ENCODE measurements around the gene GLI3. TPM values are rescaled to one million over a fixed set of nuclear protein-coding genes. Genes with fewer than 3 reads are reported as not detected.

GLI3 gene
- polyA plus RNA-seq, 2 of the 4 experiments (the other 2 are of a cell fraction): 0.09 TPM; not detected in 1

- Histone ChIP-seq H3K27ac (no peak overlapping the region), H3K4me2 (no peak overlapping the region), H3K9me3 (no peaks in the 10 kb centered on the region), H3K4me3 (no peak overlapping the region), H3K4me1 (no peaks in the 10 kb centered on the region)
- TF ChIP-seq CBX8 (IDR thresholded peaks at IDR 0.05): no peak
- TF ChIP-seq MAZ (IDR thresholded peaks at IDR 0.05; ENCODE audit: borderline replicate concordance, low read depth, low read length): no peak
- no peak for TF ChIP-seq NPAS2 (CRISPR knock-in tag; IDR thresholded peaks at IDR 0.05; ENCODE audit: borderline replicate concordance)
- no peak for TF ChIP-seq SMC3 (IDR thresholded peaks at IDR 0.05)
- TF ChIP-seq HES2 (IDR thresholded peaks at IDR 0.05): no peak
- TF ChIP-seq JUN (IDR thresholded peaks at IDR 0.05): no peak
- TF ChIP-seq BHLHE40 (IDR thresholded peaks at IDR 0.05; ENCODE audit: low read depth, low read length): no peak
- no peak for TF ChIP-seq ZSCAN20 (CRISPR knock-in tag; IDR thresholded peaks at IDR 0.05)
- no peak for TF ChIP-seq REST (IDR thresholded peaks at IDR 0.05)
- no peak for TF ChIP-seq ESRRA (IDR thresholded peaks at IDR 0.05; ENCODE audit: borderline replicate concordance, low read length)
- no peak for DNase-seq (ENCODE audit: low read depth in 1 of 2, low spot score in 1 of 2)
- ATAC-seq: no peak
- ChIA-PET CTCF (no interaction called here), POLR2A (no interaction called here)
- FAIRE-seq: no peak
- WGBS (ENCODE audit: missing lambda C conversion rate): 33% methylated on average over 2 of the region's 2 CpGs
Measured at GRCh38 chr7:42207420-42207819, 29.6 kb downstream of the GLI3 start.

GRCh38 chr7:42203336-42203735 lies 33.7 kb downstream of the GLI3 start:
- no peak for ATAC-seq
- CTCF ChIA-PET: no interaction called here

GRCh38 chr7:42202601-42203000 lies 34.4 kb downstream of the GLI3 start:
- POLR2A ChIA-PET: no interaction called here
- TF ChIP-seq MAZ (IDR thresholded peaks at IDR 0.05; ENCODE audit: borderline replicate concordance, low read depth, low read length) (no peak), MAFK (IDR thresholded peaks at IDR 0.05; ENCODE audit: partially characterized antibody) (no peak), CEBPB (IDR thresholded peaks at IDR 0.05) (no peak), CTCF (IDR thresholded peaks at IDR 0.05) (no peak), POLR2A (IDR thresholded peaks at IDR 0.05; ENCODE audit: low read length) (no peak), ZFP36 (IDR thresholded peaks at IDR 0.05; ENCODE audit: borderline replicate concordance, partially characterized antibody) (no peak), FOXS1 (CRISPR knock-in tag; IDR thresholded peaks at IDR 0.05) (no peak), RAD21 (conservative IDR thresholded peaks at IDR 0.05 in 1 of 2, IDR thresholded peaks at IDR 0.05 in 1 of 2) (no peak), JUN (IDR thresholded peaks at IDR 0.05) (no peak), BCL3 (IDR thresholded peaks at IDR 0.05) (no peak), HOXB5 (CRISPR knock-in tag; IDR thresholded peaks at IDR 0.05) (no peak), EP300 (IDR thresholded peaks at IDR 0.05) (no peak), GATA3 (IDR thresholded peaks at IDR 0.05; ENCODE audit: borderline replicate concordance) (no peak), HES2 (IDR thresholded peaks at IDR 0.05) (no peak), CBX8 (IDR thresholded peaks at IDR 0.05) (no peak), CHD2 (IDR thresholded peaks at IDR 0.05; ENCODE audit: low read length, partially characterized antibody) (no peak)

More at GRCh38 chr7:42203336-42203735, 33.7 kb downstream of the GLI3 start:
- no peak for DNase-seq (ENCODE audit: low read depth in 1 of 2, low spot score in 1 of 2)
- Histone ChIP-seq H3K27ac (no peak overlapping the region), H3K4me3 (no peak overlapping the region), H3K4me2 (no peak overlapping the region), H3K4me1 (no peaks in the 10 kb centered on the region), H3K9me3 (no peaks in the 10 kb centered on the region)
- no peak for FAIRE-seq
- no peak for TF ChIP-seq KDM1A (IDR thresholded peaks at IDR 0.05; ENCODE audit: low read depth)
- no peak for TF ChIP-seq PBX3 (IDR thresholded peaks at IDR 0.05)
- no peak for TF ChIP-seq RCOR1 (IDR thresholded peaks at IDR 0.05; ENCODE audit: low read depth, low read length)
- TF ChIP-seq HDAC2 (IDR thresholded peaks at IDR 0.05): no peak
- no peak for TF ChIP-seq CBX8 (IDR thresholded peaks at IDR 0.05)
- no peak for TF ChIP-seq MYC (IDR thresholded peaks at IDR 0.05; ENCODE audit: borderline replicate concordance, low read length)
- POLR2A ChIA-PET: no interaction called here

More at GRCh38 chr7:42202601-42203000, 34.4 kb downstream of the GLI3 start:
- WGBS (ENCODE audit: missing lambda C conversion rate): 36% methylated on average over 4 of the region's 4 CpGs
- CTCF ChIA-PET: no interaction called here
- ATAC-seq (no peak), FAIRE-seq (no peak), DNase-seq (ENCODE audit: low read depth in 1 of 2, low spot score in 1 of 2) (no peak)
- H3K9me3 ChIP-seq: no peaks in the 10 kb centered on the region
- no peaks in the 10 kb centered on the region for H3K4me1 ChIP-seq
- H3K4me3 ChIP-seq: no peak overlapping the region
- H3K4me2 ChIP-seq: no peak overlapping the region
- H3K27ac ChIP-seq: no peak overlapping the region
